K562 (cell line): ENCODE results near the gene AFDN. TPM values are rescaled to one million over a fixed set of nuclear protein-coding genes. Genes with fewer than 3 reads are reported as not detected.
A peak's percentile ranks its signal among the peaks of the same experiment; 100 is the strongest.

Experiments
- AFF4 ChIP-seq: sonication (generic); formaldehyde crosslinking; IDR thresholded peaks from 2 replicates; pipeline ENCODE4 v1.8.0; 2023; ENCODE audit warnings: mild to moderate bottlenecking, missing genetic modification reagents
- BCL6 ChIP-seq: fragments of 250-450 bp; sonication (Bioruptor Pico); IDR thresholded peaks from 2 replicates; pipeline ENCODE4 v1.4.0; 2020
- CBFA2T3 ChIP-seq: fragments of 450-650 bp; IDR thresholded peaks from 2 replicates; pipeline ENCODE4 v1.6.1; 2017
- CEBPG ChIP-seq, 3 experiments: fragments of 200-800 bp in 1 of 3; sonication (Bioruptor generic) in 1 of 3; sonication (generic) in 1 of 3; formaldehyde crosslinking in 1 of 3; IDR thresholded peaks in 2 of 3; conservative IDR thresholded peaks in 1 of 3; 2 replicates each; pipeline versions ENCODE4 v1.6.1 to v1.8.0; 2016 to 2022; ENCODE audit warnings: missing compliant biosample characterization in 2 of 3, missing genetic modification characterization in 2 of 3, mild to moderate bottlenecking in 1 of 3, missing genetic modification reagents in 1 of 3
- CHD2 ChIP-seq: IDR thresholded peaks from 2 replicates; pipeline ENCODE4 v1.6.1; 2011; ENCODE audit warnings: low read depth, low read length
- CSDE1 ChIP-seq, 2 experiments: fragments of 450-650 bp; IDR thresholded peaks; 2 replicates each; pipeline ENCODE4 v1.6.1; 2016; ENCODE audit warnings: mild to moderate bottlenecking in 1 of 2
- FOXM1 ChIP-seq, 2 experiments: fragments of 450-650 bp in 1 of 2; sonication (generic) in 1 of 2; formaldehyde crosslinking in 1 of 2; IDR thresholded peaks; 2 replicates each; pipeline versions ENCODE4 v1.6.1 to v1.9.0; 2017 to 2022; ENCODE audit warnings: low read depth in 2 of 2, mild to moderate bottlenecking in 2 of 2, missing genetic modification reagents in 1 of 2, moderate library complexity in 1 of 2
- FUS ChIP-seq: fragments of 200-400 bp; formaldehyde crosslinking; optimal IDR thresholded peaks from 2 replicates; pipeline ENCODE3; 2017; ENCODE audit warnings: low read depth, low read length
- GATAD2A ChIP-seq: fragments of 450-650 bp; IDR thresholded peaks from 2 replicates; pipeline ENCODE4 v1.6.1; 2017
- HMBOX1 ChIP-seq: sonication (generic); IDR thresholded peaks from 2 replicates; pipeline ENCODE4 v1.6.1; 2016
- HMG20A ChIP-seq: fragments of 450-650 bp; formaldehyde crosslinking; conservative IDR thresholded peaks from 2 replicates; pipeline ENCODE4 v1.4.0; 2020; ENCODE audit warnings: mild to moderate bottlenecking, mixed read lengths
- IRF9 ChIP-seq: fragments of 450-650 bp; IDR thresholded peaks from 2 replicates; pipeline ENCODE4 v1.6.1; 2016; ENCODE audit warnings: missing biosample characterization, missing genetic modification characterization
- PATZ1 ChIP-seq: fragments of 250-450 bp; sonication (Bioruptor Pico); IDR thresholded peaks from 2 replicates; pipeline ENCODE4 v1.5.0; 2020; ENCODE audit warnings: mild to moderate bottlenecking, borderline replicate concordance
- PHB ChIP-seq: fragments of 250-450 bp; sonication (Bioruptor Pico); IDR thresholded peaks from 2 replicates; pipeline ENCODE4 v1.5.0; 2021
- SRSF9 ChIP-seq: fragments of 200-400 bp; formaldehyde crosslinking; IDR thresholded peaks from 2 replicates; pipeline ENCODE4 v1.6.1; 2017; ENCODE audit warnings: low read depth, low read length, borderline replicate concordance
- TAF1 ChIP-seq: IDR thresholded peaks from 2 replicates; pipeline ENCODE4 v1.6.1; 2011; ENCODE audit warnings: mild to moderate bottlenecking, low read length, moderate library complexity; ENCODE audit not compliant: insufficient read depth, control insufficient read depth, severe bottlenecking; ENCODE audit errors: extremely low read depth
- ZEB2 ChIP-seq: fragments of 450-650 bp; IDR thresholded peaks from 2 replicates; pipeline ENCODE4 v1.6.1; 2016
- ZNF184 ChIP-seq: sonication (generic); formaldehyde crosslinking; IDR thresholded peaks from 2 replicates; pipeline ENCODE4 v1.5.0; 2020; ENCODE audit warnings: missing genetic modification reagents
- ZNF277 ChIP-seq: fragments of 250-450 bp; sonication (Bioruptor Pico); IDR thresholded peaks from 2 replicates; pipeline ENCODE4 v1.8.0; 2022; ENCODE audit warnings: inconsistent platforms, mild to moderate bottlenecking, moderate library complexity, borderline replicate concordance
- ZNF668 ChIP-seq: fragments of 250-450 bp; sonication (Bioruptor Pico); IDR thresholded peaks from 2 replicates; pipeline ENCODE4 v1.8.0; 2022; ENCODE audit warnings: mild to moderate bottlenecking, inconsistent platforms
- polyA plus RNA-seq, 8 experiments: library from polyadenylated mRNA; depleted of rRNA in 4 of 8; stranded (reverse) in 5 of 8; unstranded in 3 of 8; fragments of >200 nt; fragmentation: Nextera tagmentation in 2 of 8; fragmentation: Illumina TruSeq in 1 of 8; extraction: Ambion mirVana in 2 of 8; extraction: Trizol in 1 of 8; gene quantifications; 2 replicates each; pipeline versions ENCODE4 v1.2.1 to v1.2.3, GENCODE V29; 2011 to 2014; ENCODE audit warnings: inconsistent platforms in 1 of 8, missing spikeins in 1 of 8
- total RNA-seq, 7 experiments: library from RNA; depleted of rRNA in 6 of 7; stranded (reverse); fragments of >200 nt in 6 of 7; fragmentation: Illumina TruSeq in 2 of 7; extraction: Trizol in 2 of 7; gene quantifications; 2 replicates each; pipeline versions ENCODE4 v1.2.1 to v1.2.3, GENCODE V29; 2011 to 2021; ENCODE audit warnings: low replicate concordance in 1 of 7

The AFDN gene
- total and polyA plus RNA-seq, 9 of the 15 experiments (the other 6 are each of a cell fraction or from before 2014, with no cell fraction given): 7.2 to 129 (median 105) TPM

- no peak for TF ChIP-seq PATZ1 (CRISPR knock-in tag)
- no peak for TF ChIP-seq TAF1
- no peak for TF ChIP-seq CEBPG (CRISPR knock-in tag; IDR thresholded peaks at IDR 0.05)
- no peak for TF ChIP-seq CEBPG (tag; conservative IDR thresholded peaks at IDR 0.05 in 1 of 2, IDR thresholded peaks at IDR 0.05 in 1 of 2)
- TF ChIP-seq ZEB2: 0 out of 2 replicates have a peak, but pooled peaks have one; percentile 19
- TF ChIP-seq CBFA2T3: peak; percentile 51
- no peak for TF ChIP-seq SRSF9
- no peak for TF ChIP-seq CSDE1 (IDR thresholded peaks at IDR 0.05)
- no peak for TF ChIP-seq IRF9 (tag)
- TF ChIP-seq ZNF184 (CRISPR knock-in tag): no peak
- no peak for TF ChIP-seq FUS
- TF ChIP-seq BCL6: no peak
- TF ChIP-seq GATAD2A: 0 out of 2 replicates have a peak, but pooled peaks have one; percentile 55
- peak; percentile 57; the same call in 1 of the 2 replicates for TF ChIP-seq HMBOX1
- no peak for TF ChIP-seq PHB
- TF ChIP-seq ZNF668 (CRISPR knock-in tag): no peak
- TF ChIP-seq HMG20A (CRISPR knock-in tag): no peak
- no peak for TF ChIP-seq AFF4
- no peak for TF ChIP-seq ZNF277 (CRISPR knock-in tag)
- TF ChIP-seq FOXM1 (IDR thresholded peaks at IDR 0.05; ENCODE audit: low read depth): no peak
- no peak for TF ChIP-seq FOXM1 (CRISPR knock-in tag; IDR thresholded peaks at IDR 0.05; ENCODE audit: low read depth)
- TF ChIP-seq CHD2: no peak
These were observed 15.3 kb downstream of the AFDN start (continued) for GRCh38 chr6:167841981-167842380.
